Epithelial cell of esophagus (primary cell): ENCODE results near the gene ABLIM2.

ENCODE experiments used
- DNase-seq: peaks from one replicate; pipeline ENCODE4 v3.0.0; 2010; ENCODE audit warnings: low read depth
- H3K4me3 ChIP-seq: 2 replicates; pipeline ENCODE4 v1.5.1; 2011; ENCODE audit warnings: mild to moderate bottlenecking, low read length, control low read depth
- TF ChIP-seq, protein P1 (sequence below): IDR thresholded peaks from 2 replicates; pipeline ENCODE4 v1.5.1; 2011; ENCODE audit warnings: low read depth, mild to moderate bottlenecking, low read length, control low read depth, inconsistent platforms; ENCODE audit not compliant: insufficient read depth; ENCODE audit errors: missing control alignments

Gene ABLIM2

DNA sequence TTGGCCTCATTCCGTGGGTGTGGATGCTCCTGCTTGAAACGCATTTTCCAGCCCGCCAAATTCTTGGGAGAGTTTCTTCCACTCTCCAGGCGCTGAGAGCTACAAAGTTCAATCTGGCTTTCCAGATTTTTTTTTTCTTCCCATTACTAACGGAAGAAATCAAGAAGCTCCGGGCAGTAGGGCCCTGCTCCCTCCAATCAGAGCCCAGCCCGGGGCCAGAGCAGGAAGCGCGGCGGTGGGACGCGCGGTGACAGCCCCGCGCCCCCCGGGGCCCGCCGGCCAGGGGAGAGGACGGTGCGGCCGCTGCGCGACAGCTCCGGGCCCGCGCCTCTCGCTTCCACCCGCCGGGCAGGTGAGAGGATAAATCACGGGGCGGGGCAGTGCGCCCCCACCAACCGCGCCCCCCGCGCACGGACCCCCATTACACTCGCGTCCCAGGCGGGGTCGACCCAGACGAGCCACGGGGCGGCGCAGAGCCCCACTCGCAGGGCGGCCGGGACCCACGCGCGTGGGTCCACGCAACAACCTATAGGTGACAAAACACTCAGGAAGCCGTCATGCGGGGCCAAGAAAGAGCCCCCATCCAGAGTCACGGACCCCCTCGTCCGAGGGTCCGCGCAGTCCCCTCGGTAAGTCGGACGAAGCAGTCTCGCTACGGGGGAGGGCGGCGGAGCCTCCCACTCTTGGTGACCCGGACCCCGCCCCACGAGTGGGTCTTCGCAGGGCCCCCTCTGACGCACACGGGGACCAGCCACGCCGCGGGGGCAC is 219.8 kb downstream of the ABLIM2 start:
- peak; percentile 24 for DNase-seq

DNA sequence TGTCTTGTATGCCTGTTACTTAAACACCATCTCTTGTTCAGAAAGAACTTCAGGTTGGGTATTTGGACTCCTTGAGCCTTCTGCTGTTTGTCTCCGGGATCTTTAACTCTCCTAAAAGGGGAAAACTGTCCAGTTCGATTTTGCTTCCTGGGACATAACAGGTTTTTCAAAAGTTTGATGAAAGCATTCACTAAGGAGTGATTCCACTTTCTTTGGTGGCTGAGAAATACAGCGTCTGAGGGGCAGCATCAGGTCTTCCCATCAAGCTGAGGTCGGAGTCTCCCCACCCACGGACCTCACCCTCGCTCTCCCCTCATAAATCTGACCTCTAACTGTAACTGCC is 220.4 kb downstream of the ABLIM2 start:
- TF ChIP-seq, protein P1, sequence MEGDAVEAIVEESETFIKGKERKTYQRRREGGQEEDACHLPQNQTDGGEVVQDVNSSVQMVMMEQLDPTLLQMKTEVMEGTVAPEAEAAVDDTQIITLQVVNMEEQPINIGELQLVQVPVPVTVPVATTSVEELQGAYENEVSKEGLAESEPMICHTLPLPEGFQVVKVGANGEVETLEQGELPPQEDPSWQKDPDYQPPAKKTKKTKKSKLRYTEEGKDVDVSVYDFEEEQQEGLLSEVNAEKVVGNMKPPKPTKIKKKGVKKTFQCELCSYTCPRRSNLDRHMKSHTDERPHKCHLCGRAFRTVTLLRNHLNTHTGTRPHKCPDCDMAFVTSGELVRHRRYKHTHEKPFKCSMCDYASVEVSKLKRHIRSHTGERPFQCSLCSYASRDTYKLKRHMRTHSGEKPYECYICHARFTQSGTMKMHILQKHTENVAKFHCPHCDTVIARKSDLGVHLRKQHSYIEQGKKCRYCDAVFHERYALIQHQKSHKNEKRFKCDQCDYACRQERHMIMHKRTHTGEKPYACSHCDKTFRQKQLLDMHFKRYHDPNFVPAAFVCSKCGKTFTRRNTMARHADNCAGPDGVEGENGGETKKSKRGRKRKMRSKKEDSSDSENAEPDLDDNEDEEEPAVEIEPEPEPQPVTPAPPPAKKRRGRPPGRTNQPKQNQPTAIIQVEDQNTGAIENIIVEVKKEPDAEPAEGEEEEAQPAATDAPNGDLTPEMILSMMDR, result no peak
- no peak for DNase-seq
- H3K4me3 ChIP-seq, result peak overlapping the region; percentile 69

More for the DNA sequence above, 219.8 kb downstream of the ABLIM2 start:
- TF ChIP-seq, protein P1, result no peak
- H3K4me3 ChIP-seq, result peak overlapping the region; percentile 69

DNA sequence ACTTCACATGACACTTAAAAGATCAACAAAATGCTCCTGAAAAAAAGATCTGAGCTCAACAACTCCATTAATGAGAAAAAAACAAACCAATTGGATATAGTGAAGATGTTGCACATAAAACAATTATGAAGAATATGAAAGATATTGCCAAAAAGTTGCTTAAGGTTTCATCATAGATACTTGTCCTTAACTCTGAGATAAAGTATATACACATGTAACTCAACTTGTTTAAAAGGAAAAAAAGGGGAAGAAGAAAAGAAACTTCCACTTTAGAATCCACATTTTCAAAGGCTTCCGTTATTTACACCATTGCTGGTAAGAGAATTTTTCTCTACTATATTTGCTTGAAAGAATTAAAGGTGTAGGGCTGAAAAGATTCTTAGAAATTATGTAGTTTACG is 221.6 kb downstream of the ABLIM2 start:
- no peak for DNase-seq
- no peak overlapping the region for H3K4me3 ChIP-seq
- TF ChIP-seq, protein P1, result no peak

DNA sequence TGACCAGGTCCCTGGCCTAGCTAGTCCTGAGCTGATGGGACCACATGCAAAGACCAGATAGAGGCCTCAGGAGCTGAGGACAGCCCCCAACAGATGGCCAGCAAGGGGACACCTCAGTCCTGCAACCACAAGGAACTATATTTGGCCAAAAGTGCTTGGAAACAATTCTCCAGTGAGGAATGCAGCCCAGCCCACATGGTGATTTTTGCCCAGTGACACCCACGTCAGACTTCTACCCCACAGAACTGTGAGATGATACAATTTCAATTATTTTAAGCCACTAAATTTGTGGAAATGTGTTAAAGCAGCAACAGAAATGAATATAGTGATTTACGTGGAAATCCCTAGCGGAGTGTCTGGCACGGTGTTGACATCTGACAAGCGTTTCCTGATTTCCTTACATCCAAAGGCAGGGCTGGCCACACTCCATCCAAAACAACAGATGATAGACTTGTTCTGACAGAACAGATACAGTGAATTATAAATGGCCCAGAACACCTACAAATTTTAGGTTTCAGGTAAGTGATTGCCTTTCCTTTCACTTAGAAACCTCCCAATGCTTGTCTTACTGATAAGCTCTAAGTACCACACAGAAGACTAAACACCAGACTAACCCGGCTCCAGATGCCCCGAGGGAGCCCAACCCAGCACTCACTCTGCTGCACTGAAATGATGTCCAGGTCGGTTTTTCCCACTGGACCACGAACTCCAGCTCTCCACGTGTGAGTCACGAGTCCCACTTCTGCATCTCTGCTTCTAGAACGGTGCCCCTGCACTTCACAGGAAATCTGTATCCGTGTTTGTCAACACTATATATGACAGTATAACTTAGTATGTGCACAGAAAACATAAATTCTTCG is 224.7 kb downstream of the ABLIM2 start:
- DNase-seq, result no peak
- no peak overlapping the region for H3K4me3 ChIP-seq
- TF ChIP-seq, protein P1, result no peak

DNA sequence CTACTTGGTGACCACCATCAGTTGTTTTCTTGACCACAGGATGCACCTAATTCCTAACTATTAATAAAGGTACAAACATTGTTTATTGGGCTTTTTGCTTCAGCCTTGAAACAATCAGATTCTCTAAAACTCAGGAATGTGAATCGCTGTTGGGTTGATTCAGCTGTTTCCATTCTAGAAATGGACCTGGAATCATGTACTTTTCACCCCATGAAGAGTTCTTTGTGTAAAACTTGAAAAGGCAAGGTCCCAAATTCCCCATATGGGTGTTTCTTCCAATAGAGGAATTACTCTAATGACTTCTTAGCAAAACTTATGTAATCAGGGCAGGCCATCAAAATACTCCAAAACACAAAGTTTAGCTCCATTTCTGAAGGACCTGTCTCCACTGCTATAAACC is 226.3 kb downstream of the ABLIM2 start:
- TF ChIP-seq, protein P1, result no peak
- H3K4me3 ChIP-seq, result no peak overlapping the region
- no peak for DNase-seq

DNA sequence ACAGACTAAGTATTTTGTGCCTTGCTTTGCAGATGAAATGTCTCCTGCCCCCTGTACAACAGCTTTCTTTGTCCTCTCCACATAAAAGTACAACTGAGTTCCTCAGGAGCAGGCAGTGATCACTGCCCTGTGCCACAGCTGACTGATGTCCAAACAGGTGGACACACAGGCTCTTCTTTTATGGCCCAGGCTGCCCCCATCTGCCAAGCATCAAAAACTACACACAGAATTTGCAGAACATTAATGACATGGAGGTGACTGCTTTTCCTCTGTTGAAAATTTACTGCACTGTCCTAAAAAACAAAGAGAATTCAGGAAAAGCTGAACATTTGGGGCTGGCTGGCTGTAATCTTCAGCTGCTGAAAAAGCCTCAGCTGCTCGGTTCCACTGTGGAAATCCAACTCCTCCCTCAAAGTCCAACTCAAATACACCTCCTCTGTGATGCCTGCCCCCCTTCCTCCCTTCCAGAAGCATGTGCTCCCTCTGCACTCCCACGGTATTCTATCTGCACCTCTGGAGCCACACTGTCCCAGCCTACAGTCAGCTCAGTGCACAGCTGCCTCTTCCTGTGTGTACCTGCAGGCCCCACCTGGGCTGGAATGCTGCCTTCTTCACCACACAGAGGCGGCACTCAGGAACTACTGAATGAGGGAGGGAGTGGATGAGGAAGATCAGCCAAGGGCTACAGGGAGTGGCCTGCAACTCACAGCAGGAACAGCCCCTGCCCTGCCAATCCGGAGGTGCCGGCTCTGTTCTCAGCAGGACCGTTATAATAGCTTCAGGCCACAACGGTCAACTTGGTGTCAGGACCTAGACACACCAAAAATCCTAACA is 229.3 kb downstream of the ABLIM2 start:
- peak; percentile 90 for DNase-seq
- TF ChIP-seq, protein P1, result peak; percentile 23
- no peak overlapping the region for H3K4me3 ChIP-seq
